ENCODE data around the gene POMGNT1. TPM values are rescaled to one million over a fixed set of nuclear protein-coding genes. Genes with fewer than 3 reads are reported as not detected.

POMGNT1 gene
- total RNA-seq, 1 experiment from 2014 or later: 74.5 TPM

DNA sequence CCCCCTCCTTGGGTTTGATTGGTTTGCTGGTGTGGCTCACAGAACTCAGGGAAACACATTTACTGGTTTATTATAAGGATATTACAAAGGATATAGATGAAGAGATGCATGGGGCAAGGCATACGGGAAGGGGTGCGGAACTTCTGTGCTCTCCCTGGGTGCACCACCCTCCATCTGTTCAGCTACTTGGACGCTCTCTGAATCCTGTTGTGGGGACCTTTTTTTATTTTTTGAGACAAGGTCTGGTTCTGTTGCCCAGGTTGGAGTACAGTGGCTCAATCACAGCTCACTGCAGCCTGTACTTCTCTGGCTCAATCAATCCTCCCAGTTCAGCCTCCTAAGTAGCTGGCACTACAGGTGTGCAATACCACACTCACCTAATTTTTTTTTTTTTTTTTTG is 12.3 kb upstream of the POMGNT1 start:
- Mint-ChIP-seq H3K4me1 (ENCODE audit: low read depth, unreplicated experiment) (peaks cover 10% of the 10 kb centered on the region), H3K36me3 (ENCODE audit: insufficient read depth, unreplicated experiment) (no peaks in the 10 kb centered on the region), H3K9me3 (ENCODE audit: low read depth, unreplicated experiment) (no peaks in the 10 kb centered on the region), H3K4me3 (ENCODE audit: low read depth, unreplicated experiment) (no peak overlapping the region), H3K27me3 (ENCODE audit: unreplicated experiment) (no peaks in the 10 kb centered on the region), H3K27ac (ENCODE audit: unreplicated experiment) (no peak overlapping the region)
- intact Hi-C loops (cut with micrococcal nuclease; ENCODE audit: unreplicated experiment): no loop called here
- CTCF ChIA-PET: no interaction called here
- no peak for DNase-seq
- no TSS peak for BruUV-seq (replicated peaks)
- TF ChIP-seq, protein P1, sequence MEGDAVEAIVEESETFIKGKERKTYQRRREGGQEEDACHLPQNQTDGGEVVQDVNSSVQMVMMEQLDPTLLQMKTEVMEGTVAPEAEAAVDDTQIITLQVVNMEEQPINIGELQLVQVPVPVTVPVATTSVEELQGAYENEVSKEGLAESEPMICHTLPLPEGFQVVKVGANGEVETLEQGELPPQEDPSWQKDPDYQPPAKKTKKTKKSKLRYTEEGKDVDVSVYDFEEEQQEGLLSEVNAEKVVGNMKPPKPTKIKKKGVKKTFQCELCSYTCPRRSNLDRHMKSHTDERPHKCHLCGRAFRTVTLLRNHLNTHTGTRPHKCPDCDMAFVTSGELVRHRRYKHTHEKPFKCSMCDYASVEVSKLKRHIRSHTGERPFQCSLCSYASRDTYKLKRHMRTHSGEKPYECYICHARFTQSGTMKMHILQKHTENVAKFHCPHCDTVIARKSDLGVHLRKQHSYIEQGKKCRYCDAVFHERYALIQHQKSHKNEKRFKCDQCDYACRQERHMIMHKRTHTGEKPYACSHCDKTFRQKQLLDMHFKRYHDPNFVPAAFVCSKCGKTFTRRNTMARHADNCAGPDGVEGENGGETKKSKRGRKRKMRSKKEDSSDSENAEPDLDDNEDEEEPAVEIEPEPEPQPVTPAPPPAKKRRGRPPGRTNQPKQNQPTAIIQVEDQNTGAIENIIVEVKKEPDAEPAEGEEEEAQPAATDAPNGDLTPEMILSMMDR (IDR thresholded peaks at IDR 0.05; ENCODE audit: unreplicated experiment): no peak

DNA sequence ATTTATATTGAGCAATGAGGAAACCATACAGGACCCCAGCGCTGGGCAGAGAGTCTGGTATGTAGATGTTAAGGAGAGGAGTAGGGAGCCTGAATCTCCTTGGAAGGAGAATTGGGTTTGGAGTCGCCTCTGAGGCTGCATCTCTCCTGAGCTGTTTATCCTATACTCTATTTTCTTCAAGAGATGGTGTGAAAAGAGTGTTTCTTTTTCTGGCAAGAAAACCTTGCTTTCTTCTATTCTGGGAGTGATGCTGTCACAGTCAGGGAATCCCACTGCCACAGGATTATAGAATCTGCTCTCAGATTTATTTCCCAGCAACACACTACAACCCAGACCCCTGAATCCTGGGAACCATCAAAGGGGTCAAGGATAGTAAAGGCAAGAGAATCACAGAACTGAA is 8.2 kb upstream of the POMGNT1 start:
- no peak for DNase-seq
- Mint-ChIP-seq H3K4me3 (ENCODE audit: low read depth, unreplicated experiment) (no peak overlapping the region), H3K4me1 (ENCODE audit: low read depth, unreplicated experiment) (peaks cover 18% of the 10 kb centered on the region), H3K36me3 (ENCODE audit: insufficient read depth, unreplicated experiment) (no peaks in the 10 kb centered on the region), H3K9me3 (ENCODE audit: low read depth, unreplicated experiment) (no peaks in the 10 kb centered on the region), H3K27ac (ENCODE audit: unreplicated experiment) (no peak overlapping the region), H3K27me3 (ENCODE audit: unreplicated experiment) (peaks cover 21% of the 10 kb centered on the region)
- CTCF ChIA-PET: interaction anchor here (0.9 kb wide), 1 partner anchor 25 kb away, joined by 3 read pairs; no protein-coding TSS in a partner anchor
- TF ChIP-seq, protein P1 (IDR thresholded peaks at IDR 0.05; ENCODE audit: unreplicated experiment): no peak
- intact Hi-C loops (cut with micrococcal nuclease; ENCODE audit: unreplicated experiment): no loop called here
- BruUV-seq (replicated peaks): no TSS peak

DNA sequence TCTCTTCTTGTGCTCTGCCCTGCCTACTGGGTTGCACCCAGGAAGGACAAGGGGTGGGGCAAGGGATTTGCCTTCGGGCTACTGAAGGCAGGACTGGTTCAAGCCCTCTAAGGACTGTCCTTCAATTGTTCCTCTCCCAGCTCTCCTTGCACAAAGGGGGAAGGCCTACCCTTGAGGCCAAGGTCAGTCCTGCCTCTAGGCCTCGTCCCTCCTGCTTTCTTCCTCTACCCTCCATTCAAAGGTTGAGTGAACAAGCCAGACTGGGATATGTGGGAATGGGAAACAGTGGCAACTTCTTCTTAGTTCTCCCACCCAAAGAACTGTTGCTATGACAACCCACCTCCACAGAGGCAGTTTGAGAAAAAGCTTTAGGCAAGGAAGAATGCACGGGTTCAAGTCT is 7.6 kb upstream of the POMGNT1 start:
- TF ChIP-seq, protein P1 (IDR thresholded peaks at IDR 0.05; ENCODE audit: unreplicated experiment): no peak
- no peak overlapping the region for H3K27ac Mint-ChIP-seq (ENCODE audit: unreplicated experiment)
- no peaks in the 10 kb centered on the region for H3K36me3 Mint-ChIP-seq (ENCODE audit: insufficient read depth, unreplicated experiment)
- intact Hi-C loops (cut with micrococcal nuclease; ENCODE audit: unreplicated experiment): no loop called here
- CTCF ChIA-PET: no interaction called here
- no peak for DNase-seq
- no peak overlapping the region for H3K4me3 Mint-ChIP-seq (ENCODE audit: low read depth, unreplicated experiment)
- peaks cover 21% of the 10 kb centered on the region for H3K27me3 Mint-ChIP-seq (ENCODE audit: unreplicated experiment)
- no peaks in the 10 kb centered on the region for H3K9me3 Mint-ChIP-seq (ENCODE audit: low read depth, unreplicated experiment)
- H3K4me1 Mint-ChIP-seq (ENCODE audit: low read depth, unreplicated experiment): peaks cover 14% of the 10 kb centered on the region
- no TSS peak for BruUV-seq (replicated peaks)

DNA sequence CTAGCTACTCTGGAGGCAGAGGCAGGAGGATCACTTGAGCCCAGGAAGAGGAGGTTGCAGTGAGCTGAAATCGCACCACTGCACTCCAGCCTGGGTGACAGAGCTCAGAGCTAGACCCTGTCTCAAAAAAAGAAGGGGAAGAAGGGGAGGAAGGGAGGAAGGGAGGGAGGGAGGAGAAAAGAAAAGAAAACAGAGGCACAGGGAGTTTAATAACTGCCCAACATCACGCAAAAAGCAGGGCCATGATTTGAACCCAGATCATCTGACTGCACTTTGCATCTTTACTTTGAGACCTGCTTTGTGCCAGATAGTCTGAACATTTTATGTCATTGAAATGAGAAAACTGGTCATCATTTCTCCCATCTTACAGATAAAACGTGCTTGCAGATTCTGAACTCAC is 6.9 kb upstream of the POMGNT1 start:
- TF ChIP-seq, protein P1 (IDR thresholded peaks at IDR 0.05; ENCODE audit: unreplicated experiment): no peak
- H3K27me3 Mint-ChIP-seq (ENCODE audit: unreplicated experiment): peaks cover 21% of the 10 kb centered on the region
- no peaks in the 10 kb centered on the region for H3K9me3 Mint-ChIP-seq (ENCODE audit: low read depth, unreplicated experiment)
- H3K4me1 Mint-ChIP-seq (ENCODE audit: low read depth, unreplicated experiment): peaks cover 14% of the 10 kb centered on the region
- no TSS peak for BruUV-seq (replicated peaks)
- H3K4me3 Mint-ChIP-seq (ENCODE audit: low read depth, unreplicated experiment): no peak overlapping the region
- H3K36me3 Mint-ChIP-seq (ENCODE audit: insufficient read depth, unreplicated experiment): peaks cover 4% of the 10 kb centered on the region
- no peak overlapping the region for H3K27ac Mint-ChIP-seq (ENCODE audit: unreplicated experiment)
- no peak for DNase-seq
- CTCF ChIA-PET: no interaction called here
- intact Hi-C loops (cut with micrococcal nuclease; ENCODE audit: unreplicated experiment): no loop called here

All from Calu3 (cell line).